HG03060 (cell line): ENCODE measurements around the gene CHIT1.

Experiments
- ATAC-seq: cut with Tn5 transposase; IDR thresholded peaks from one replicate; pipeline ENCODE4 v1.9.1; 2021; ENCODE audit warnings: low read depth, moderate number of reproducible peaks; ENCODE audit not compliant: unreplicated experiment

CHIT1 gene

GRCh38 chr1:203196371-203196770 lies 33.1 kb downstream of the CHIT1 start:
- ATAC-seq, result no peak

GRCh38 chr1:203190949-203191348 lies 38.5 kb downstream of the CHIT1 start:
- no peak for ATAC-seq

DNA sequence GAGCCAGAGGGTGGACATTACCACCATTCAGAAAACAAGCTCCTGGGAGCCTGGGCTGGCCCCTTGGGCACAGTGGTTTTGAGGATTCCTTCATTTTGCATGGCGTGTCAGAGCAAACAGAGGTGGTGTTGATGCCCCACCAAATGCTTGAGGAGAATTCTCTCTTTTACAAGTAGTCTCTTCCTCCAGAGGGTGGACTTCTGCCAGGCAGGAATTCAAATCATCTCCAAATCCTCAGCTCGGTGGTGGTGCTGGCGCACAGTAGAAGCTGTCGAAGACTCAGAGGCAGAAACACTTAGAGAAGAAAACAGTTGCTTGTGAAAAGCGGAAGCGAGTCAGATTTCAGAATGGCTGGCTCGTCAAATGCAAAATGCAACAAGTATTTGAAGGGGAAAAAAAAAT lies 39.5 kb downstream of the CHIT1 start:
- ATAC-seq, result no peak

- ATAC-seq, result no peak
Observed at GRCh38 chr1:203188686-203189232, 40.7 kb downstream of the CHIT1 start.

- no peak for ATAC-seq
Observed at GRCh38 chr1:203187689-203188264, 41.7 kb downstream of the CHIT1 start.

- no peak for ATAC-seq
Observed at GRCh38 chr1:203187304-203187685, 42.2 kb downstream of the CHIT1 start.

- no peak for ATAC-seq
Observed at GRCh38 chr1:203186446-203187303, 42.8 kb downstream of the CHIT1 start, which contains the start of gene CHI3L1. TSS of gene CHI3L1 (minus strand) at chr1:203186704. CDS start at chr1:203186623, 81 bp downstream.

GRCh38 chr1:203186091-203186445 lies 43.4 kb downstream of the CHIT1 start:
- ATAC-seq, result no peak

DNA sequence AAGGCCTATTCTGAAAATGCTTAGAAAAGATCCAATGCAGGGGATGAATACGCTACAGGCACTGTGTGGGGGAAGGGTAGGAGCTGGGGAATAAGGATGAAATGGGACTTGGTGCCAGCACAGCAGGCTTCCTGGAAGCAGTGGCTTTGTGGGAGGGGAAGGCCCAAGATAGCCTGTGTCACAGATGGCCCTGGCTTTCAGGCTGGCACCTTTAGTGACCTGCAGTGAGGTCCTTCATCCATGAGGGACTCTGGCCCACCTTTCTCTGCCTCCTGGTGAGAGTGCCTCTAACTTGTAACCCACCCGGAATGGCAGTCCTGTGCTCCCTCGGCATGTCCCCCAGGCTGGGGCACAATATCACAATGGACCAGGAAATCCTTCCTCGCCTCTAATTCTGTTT lies 43.9 kb downstream of the CHIT1 start:
- ATAC-seq, result no peak

GRCh38 chr1:203185061-203185461 lies 44.4 kb downstream of the CHIT1 start:
- ATAC-seq, result no peak

- ATAC-seq, result no peak
Observed at GRCh38 chr1:203184467-203184866, 45.0 kb downstream of the CHIT1 start.

- no peak for ATAC-seq
Observed at GRCh38 chr1:203183828-203184227, 45.6 kb downstream of the CHIT1 start.

GRCh38 chr1:203182387-203182953 lies 47.0 kb downstream of the CHIT1 start:
- no peak for ATAC-seq

- ATAC-seq, result no peak
Observed at GRCh38 chr1:203181586-203182386, 47.7 kb downstream of the CHIT1 start.

DNA sequence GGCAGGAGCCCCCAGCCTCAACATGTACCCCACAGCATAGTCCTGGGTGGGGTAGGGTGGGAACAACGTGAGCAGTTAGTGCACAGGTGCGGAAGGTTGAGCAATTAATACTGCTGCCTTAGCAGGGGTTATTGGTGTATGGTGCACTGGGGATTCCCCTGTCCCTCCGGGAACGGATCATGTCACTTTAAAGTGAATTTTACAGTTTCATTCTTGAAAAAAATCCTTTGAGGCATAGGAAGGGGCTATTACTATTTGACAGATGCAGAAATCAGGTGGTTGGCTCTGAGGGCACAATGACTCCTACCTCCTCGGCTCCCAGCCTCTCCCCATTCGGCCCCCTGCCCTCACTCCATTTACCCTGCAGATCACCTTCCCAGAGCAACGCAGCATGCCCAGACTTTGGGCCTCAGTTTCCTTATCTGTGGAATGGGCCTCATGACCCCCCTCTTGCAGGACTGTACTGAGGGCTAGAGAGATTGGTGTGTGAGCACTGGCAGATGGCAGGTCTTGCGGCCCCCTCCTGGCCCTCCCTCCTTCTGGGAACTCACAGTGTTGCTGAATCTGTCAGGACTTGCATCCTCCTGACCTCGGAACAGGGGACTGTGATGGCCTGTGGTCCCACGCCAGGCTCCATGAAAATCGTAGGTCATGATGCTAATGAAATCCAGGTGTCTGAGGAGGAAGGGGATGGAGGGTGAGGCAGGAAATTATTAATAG lies 48.7 kb downstream of the CHIT1 start:
- ATAC-seq, result no peak

GRCh38 chr1:203179667-203180005 lies 49.8 kb downstream of the CHIT1 start:
- no peak for ATAC-seq

GRCh38 chr1:203178821-203179666 lies 50.4 kb downstream of the CHIT1 start:
- ATAC-seq, result no peak

GRCh38 chr1:203178083-203178482 lies 51.4 kb downstream of the CHIT1 start:
- no peak for ATAC-seq

DNA sequence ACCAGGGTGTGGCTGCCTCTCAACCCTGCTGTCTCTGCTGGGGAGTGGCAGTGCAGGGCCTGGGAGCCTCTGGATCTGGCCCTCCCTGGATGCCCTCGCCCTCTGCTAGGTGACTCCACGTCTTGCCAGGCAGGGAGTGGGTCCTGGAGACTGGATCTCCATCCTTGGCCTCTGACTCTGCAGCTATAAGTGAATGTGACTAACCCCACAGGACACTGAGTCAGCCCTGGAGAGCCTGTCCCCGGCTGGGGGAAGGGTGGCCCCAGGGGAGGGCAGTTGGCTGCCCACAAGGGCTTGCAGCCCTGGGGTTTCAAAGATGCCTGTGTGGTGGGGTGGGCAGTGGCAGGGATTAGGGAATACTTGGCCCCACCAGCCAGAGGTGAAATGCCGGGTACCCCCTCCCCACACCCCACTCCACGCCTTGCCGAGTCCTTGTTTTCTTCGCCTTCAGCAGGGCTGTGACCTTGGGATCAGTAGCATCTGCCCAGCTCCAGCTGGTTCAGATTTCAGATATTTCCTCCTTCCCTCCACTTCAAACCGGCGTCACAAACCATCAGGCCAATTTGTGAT lies 51.9 kb downstream of the CHIT1 start:
- no peak for ATAC-seq
